GM21367 (cell line): ENCODE results near the gene PSORS1C2.
"Not testable (repeated sequence)": the region's sequence is repeated elsewhere in the genome, so short reads cannot be mapped to it uniquely, and the experiment has no call there.

Experiments used
- ATAC-seq: cut with Tn5 transposase; IDR thresholded peaks from one replicate; pipeline ENCODE4 v1.9.1; 2021; ENCODE audit not compliant: unreplicated experiment

PSORS1C2 gene

DNA sequence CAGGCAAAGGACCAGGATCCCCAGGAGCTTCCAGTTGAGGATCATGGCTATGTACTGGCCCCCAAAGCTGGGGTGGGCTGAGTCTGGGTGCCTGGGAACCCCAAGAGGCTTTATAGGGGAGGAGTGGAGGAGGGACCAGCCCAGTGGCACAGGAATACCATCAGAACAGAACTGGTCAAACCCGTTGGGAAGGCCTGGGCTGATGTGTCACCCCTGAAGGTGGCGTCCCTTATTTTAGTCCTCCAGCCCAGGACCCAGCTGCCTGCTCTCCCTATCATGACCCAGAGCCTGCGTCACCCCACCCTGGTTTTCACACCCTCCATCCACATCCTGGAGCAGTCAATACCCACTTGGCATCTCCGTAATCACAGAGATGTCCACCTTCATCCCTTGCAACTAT is at the start of gene PSORS1C2:
Gene PSORS1C2 (minus strand): TSS at position 85 of the 400 bp plus-strand sequence. CDS start 40 bp downstream, at position 45.
- no peak for ATAC-seq

DNA sequence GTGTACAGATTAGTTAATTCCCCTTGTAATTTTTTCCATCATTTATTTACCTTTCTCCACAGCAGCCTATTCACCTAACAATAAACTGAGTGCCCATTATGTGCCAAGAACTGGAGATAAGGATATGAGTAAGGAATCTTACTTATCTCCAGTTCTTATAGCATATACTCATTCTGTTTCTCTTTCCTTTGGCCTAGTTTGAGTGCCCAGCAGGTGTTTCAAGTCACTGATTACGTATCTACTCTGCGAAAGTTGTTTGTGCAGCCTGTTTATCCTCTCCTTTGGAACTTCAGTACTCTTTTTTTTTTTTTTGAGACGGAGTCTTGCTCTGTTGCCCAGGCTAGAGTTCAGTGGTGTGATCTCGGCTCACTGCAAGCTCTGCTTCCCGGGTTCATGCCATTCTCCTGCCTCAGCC is 48.9 kb upstream of the PSORS1C2 start:
- ATAC-seq: no peak

DNA sequence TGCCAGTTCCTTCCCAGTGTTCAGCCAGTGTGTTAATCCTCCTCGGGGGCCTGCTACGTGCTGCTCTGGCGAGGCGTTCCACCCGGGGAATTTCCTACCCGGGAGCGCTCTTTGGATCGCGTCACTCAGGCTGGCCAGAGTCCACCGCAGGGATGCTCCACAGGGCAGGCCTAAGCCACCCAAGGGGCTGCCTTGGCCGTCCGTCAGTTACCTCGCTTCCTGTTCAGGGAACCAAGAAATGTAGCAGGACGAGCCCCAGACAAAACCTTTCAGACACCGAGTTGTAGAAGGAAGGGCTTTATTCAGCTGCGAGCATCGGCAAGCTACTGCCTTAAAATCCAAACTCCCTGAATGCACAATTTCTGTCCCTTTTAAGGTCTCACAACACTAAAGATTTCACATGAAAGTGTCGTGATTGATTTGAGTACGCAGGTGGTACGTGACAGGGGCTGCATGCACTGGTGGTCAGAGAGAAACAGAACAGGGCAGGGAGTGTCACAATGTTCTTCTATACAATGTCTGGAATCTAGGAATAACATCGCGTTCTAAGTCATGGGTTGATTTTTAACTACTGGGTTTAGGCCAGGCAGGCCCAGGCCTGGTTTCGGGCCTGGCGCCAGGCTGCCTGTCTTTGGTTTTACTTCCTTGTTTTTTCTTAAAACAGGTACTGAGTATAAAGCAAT is 47.3 kb upstream of the PSORS1C2 start:
- no peak for ATAC-seq

DNA sequence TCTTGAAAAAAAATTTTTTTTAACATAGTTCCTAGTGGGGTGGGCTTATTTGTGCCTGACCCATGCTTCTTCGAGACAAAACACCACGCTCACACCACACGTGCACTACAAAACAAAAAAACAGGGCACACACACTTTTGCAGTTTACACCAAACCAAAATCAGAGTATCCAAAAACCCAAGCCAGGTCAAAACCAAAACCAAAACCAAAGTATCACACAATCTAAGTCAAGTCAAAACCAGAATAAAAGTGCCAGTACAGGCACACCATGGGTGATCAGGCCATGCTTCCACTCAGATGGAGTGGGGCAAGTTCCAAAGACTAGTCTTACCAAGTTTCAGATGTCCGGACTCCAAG is 46.8 kb upstream of the PSORS1C2 start:
- not testable (repeated sequence) for ATAC-seq

DNA sequence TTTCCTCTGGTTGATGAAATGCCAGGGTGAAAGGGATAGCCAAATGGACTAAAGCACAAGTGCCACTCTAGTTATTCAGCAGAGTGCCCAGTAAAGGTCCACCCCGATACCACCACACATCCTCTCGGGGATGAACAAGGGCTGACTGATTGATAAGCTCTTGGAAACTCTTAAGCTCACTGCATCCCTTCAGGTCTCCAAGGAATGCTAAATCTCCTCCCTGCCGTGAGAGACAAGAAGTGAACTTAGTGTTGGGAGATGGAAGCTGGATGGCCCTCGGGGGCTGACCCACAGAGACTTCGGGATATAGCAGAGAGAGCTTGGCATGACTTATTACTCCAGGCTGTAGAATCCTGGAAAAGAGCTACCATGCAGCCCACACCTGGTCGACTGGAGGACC is 45.0 kb upstream of the PSORS1C2 start:
- not testable (repeated sequence) for ATAC-seq

DNA sequence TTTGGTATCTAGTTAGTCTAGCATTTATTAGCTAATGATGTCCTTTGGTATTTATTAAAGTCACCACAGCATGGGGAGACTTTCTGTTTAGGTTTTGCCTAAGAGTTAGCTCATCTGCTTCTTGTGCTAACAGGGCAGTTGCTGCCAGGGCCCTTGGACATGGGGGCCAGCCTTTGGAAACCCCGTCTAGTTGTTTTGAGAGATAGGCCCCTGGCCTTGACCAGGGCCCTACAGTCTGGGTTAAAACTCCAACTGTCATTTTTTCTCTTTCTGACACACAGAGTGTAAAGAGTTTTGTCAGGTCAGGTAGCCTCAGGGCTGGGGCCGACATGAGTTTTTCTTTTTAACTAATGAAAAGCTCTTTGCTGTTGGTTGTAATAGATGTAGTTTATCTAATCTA is 44.4 kb upstream of the PSORS1C2 start:
- not testable (repeated sequence) for ATAC-seq

DNA sequence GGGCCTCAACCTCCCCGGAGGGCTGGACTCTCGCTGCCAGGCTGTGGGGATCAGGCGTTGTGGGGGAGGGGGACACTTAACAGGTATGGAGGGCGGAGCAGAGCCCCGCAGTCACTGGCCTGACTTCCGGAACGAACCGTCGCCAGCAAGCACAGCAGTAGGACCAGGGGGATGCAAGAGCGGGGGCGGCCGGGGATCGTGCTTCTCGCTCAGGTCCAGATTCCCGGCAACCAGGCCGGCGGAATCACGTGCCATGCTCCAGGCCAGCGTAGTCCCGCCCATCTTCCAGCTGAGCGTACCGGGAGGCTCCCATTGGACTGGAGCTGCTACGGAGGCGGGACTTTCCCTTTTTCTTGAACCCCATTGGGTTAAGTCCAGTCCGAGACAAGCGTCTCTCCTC is 41.6 kb upstream of the PSORS1C2 start:
- no peak for ATAC-seq

DNA sequence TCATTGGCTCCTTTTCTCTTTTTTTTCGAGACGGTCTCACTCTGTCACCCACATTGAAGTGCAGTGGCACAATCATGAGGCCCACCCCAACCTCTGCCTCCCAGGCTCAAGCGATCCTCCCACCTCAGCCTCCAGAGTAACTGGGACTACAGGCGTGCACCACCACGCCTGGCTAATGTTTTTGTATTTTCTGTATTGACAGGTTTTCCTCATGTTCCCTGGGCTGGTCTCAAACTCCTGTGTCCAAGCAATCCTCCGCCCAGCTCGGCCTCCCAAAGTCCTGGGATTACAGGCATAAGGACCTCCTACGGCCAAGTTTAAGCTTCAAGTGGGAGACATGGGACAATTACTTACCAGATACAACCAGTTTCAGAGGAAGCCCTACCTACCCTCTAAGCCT is 41.0 kb upstream of the PSORS1C2 start:
- no peak for ATAC-seq

DNA sequence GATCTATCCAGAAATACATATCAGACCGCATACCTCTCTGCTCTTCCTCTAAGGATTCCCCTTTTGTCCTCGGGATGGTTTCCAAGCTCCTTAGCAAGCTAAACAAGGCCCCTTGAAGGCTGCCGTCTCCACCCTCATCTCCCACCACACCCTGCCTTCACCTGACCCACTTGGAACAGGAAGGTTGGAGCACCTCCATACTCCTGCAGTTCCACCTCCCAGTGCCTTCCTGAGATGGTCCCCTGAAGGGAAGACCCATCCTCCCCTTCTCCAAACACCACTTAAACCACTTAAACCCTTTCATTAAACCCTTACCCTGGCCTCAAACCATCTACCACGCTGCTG is 40.1 kb upstream of the PSORS1C2 start:
- ATAC-seq: no peak

DNA sequence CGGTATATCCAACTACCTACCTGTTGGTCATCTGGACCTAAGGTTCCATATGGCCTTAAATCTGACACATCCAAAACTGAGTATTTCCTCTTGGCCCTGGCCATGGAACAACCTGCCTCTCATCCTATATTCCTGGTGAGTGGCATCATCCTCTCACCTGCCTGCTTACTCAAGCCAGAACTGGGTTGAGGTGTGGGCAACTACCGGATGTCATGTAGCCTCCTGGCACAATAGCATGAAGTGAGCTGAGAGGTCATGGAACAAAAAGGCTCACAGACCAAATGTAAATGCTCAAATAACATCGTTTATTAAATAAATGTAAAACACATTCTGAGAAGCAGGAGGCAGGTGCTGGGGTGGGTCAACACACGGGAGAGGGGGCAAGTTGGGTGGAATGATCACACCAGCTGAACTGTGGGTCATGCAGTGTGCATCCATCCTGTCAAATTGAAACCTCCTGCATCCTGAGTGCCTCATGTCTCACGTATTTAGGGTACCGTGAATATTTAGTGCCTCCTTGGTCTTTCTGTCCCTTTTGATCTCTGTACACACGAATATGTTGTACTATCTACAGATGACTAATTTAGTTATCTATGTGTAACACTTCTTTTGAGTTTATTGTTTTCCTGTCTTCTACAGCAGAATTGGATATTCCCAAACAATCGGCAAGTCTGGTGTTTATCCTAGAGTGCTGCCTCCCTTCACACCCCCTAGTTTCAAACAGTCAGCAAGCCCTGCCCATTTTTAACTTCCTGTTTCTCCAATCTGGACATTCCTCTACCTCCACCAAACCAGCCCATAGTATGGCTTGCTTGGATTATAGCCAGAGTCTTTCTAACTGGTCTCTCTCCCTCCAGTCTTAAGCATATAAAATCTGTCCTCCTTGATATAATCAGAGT is 39.5 kb upstream of the PSORS1C2 start:
- no peak for ATAC-seq

DNA sequence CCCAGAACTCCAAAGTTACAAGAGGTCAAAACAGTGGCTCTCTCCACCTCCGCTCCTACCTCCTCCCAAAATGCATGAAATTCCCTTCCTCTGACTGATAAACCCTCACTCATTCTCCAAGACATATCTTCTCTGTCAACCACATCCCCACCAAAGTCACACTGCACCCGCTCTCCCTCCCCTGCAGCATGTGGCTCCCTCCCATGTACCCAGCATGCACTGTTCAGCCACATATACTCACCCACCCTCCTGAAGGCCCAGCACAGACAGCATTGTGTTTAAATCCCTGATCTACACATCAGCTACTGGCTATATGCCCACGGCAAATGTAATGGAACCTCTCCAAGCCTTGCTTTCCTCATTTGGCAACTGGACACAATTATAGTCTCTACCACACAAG is 37.1 kb upstream of the PSORS1C2 start:
- ATAC-seq: no peak

DNA sequence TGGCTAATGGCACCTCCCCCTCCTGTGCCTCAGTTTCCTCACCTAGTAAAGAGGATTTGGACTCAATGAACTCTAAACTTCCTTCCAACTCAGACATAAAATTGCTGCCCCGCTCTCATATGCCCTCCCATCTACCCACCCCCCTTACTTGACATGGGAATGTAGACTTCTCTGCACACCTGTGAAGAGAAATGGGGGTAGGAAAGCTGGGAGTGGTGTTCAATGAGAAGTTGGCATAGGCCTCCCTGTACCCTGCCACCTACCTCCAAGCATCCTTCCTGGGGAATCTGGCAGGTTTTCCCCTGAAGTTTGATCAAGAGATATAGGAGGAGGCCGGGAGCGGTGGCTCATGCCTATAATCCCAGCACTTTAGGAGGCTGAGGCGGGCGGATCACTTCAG is 35.5 kb upstream of the PSORS1C2 start:
- no peak for ATAC-seq

DNA sequence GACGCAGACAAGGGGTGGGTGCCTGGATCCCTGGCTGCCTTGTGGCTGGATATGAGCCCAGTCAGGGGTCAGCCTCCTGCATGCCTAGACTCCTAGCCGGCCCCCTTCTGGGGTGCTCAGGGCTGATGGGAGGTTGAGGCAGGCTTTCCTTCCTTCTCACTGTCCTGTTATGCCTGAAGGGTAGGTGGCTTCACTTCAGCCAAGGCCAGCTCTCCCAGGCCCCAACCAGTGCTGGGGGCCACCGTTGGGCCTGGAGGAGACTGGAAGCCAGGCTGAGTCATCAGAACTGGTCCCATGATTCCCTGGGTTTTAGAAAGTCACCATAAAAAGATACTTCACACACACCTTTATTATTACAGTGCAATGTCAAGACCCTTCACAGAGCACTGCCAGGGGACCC is 34.5 kb upstream of the PSORS1C2 start:
- no peak for ATAC-seq

DNA sequence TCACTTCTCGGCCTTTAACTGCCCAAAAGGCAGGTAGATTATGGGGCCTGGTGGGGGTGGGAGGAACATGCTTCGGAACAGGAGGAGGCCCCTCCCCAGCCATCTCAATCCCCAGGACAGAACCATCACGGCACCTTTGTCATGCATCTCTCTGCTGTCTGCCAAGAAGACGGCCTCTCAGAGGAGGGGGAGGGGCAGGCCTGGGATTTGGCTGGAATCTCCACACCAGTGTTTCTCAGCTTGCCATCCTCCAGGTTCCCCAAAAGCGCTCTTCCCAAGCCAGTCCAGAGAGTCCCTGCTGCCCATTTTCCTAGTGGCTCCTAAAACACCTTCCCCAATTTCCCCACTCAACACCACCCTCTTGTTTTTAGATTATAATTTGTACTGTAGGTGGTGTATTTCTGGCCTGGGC is 34.1 kb upstream of the PSORS1C2 start:
- ATAC-seq: no peak

DNA sequence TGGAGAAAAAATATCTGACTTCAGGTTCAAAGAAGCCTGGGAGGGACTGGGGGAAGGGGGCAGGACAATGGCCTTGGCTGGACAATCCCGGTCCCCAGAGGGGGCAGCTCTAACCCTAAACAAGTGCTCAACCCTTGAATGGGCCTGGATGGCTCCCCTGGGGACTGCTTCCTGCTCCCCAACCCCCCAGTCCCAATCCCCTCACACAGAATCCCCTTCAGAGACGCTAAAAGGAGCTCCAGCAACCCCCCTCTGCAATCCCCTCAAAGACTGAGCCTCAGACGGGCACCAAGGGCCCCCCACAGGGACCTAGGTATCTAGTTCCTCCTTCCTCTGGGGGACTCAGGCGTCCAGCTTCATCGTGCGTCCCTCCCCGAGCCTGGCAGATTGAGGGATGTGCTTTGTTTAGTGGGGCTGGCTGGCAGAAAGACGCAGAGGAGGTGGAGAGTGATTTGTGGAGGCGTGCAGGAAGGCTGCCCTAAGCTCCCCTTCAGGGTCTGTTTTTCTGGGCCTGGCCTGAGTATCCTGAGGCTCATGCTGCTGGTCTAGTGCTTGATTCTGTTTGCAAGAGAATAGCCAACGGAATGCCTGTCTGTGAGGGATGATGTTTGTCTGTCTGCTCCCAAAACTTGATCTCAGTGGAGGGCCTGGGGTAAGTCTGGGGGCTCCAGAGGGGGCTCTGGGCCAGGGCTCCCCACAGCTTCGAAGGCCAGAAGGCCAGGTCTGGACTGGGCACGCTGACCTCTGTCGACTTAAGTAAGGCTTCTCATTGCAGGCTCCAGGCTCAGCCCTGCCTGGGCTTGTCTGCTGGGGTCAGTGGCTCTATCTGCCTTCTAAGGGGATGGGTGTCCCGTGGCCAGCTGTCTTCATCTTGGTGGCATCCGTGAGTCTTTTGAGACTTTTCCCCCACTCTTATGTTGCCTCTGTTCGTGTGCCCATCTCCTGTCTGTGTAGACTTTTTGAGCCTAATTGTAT is 33.4 kb upstream of the PSORS1C2 start:
- ATAC-seq: no peak

DNA sequence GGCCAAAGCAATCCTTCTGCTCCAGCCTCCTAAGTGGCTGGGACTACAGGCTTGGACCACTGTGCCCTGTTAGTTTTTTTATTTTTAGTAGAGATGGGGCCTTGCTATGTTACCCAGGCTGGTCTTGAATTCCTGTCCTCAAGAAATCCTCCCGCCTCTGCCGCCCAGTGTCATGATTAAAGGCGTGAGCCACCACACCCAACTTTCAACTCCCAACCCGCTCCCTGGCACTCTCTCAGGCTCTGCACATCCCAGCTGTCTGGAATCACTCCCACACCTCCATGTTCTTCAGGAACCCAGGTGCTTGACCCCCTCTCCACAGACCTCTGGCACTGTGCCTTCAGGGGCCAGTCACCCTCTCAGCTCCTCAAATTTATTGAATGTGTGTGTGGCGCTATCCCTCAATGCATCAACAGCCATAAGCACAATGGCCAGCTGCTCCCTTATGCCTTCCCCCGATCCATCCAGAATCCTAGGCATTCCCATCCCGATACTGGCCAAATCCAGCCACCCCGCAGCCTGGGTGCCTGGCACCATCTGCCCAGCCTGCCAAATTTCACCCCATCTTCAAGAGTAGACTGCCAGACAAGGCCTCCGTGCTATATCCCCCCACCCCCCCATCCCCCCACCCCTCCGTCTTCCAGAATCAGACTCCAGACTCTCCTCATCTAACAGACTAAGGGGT is 32.3 kb upstream of the PSORS1C2 start:
- ATAC-seq: no peak

DNA sequence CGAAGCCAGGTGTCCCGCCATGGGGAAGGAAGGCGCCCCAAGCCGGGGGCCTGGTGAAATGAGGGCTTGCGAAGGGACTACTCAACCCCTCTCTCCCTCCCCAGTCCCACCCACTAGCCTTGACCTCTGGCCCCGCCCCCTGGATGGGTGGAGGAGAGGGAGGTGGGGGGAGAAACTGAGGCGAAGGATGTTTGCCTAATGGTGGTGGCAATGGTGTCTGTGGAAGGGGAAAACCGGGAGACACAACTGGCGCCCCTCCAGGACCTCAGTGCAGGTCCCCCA is 31.7 kb upstream of the PSORS1C2 start, which contains the start of gene POU5F1:
Gene POU5F1 (minus strand): TSS at position 83 of the 282 bp plus-strand sequence. CDS start 62 bp downstream, at position 21.
- no peak for ATAC-seq

DNA sequence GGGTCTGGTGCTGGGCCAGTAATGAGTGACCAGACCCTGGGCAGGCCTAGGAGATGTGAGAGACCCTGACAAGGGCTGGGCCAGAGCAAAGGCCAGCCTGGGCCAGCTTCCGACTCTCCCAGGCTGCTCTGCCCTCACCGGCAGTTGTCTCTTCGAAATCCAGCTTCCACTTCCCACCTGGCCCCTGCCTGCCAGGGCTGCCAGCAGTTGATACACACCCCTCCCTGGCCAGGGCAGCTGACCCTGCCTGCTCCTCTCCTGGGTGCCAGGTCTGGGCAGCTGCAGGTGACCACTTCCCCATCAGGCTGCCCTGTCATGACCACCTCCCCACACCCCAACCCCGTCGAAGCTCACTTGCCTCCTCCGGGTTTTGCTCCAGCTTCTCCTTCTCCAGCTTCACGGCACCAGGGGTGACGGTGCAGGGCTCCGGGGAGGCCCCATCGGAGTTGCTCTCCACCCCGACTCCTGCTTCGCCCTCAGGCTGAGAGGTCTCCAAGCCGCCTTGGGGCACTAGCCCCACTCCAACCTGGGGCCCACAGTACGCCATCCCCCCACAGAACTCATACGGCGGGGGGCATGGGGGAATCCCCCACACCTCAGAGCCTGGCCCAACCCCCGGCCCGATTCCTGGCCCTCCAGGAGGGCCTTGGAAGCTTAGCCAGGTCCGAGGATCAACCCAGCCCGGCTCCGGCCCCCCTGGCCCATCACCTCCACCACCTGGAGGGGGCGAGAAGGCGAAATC is 31.2 kb upstream of the PSORS1C2 start:
- ATAC-seq: not testable (repeated sequence)

DNA sequence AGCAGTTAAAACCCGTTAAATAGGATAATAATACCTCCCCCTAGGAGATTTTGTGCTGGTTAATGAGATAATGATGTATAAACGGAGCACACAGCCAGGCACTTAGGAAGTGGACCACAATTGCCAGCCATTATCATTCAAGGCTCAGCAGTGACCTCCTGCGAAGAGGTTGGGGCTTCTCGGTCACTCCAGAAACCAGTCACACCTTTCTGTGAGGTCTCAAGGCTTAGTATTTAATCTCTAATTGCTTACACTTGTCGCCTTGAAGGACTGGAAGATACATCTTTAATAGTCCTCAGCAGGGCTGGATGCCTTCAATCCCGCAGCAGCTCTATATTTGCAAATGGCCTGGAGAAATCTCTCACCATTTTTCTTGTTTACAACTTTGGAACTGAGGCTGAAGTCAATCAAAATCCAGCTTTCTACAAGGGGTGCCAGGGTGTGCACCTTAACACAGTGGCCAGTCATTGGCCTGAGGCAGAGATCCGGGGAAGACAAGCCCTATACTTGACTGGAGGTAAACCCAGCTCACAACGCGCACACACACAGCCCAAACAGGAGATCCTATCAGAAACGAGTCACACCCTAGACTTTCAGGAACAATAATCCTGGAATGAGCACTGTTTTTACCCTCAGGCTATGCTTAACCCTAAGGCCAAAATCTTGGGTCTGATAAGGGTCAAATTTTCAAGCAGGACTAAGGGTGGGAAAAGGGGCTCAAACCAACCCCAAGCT is 30.4 kb upstream of the PSORS1C2 start:
- ATAC-seq: no peak
